DND-41 (cell line): ENCODE results near the gene TCF7L2.
"Not testable (repeated sequence)": the region's sequence is repeated elsewhere in the genome, so short reads cannot be mapped to it uniquely, and the experiment has no call there.

Experiments
- ATAC-seq: fragments of 200-7000 bp; cut with Tn5 transposase; 3 replicates; pipeline ENCODE4 v1.9.1; 2021; ENCODE audit warnings: low read depth; ENCODE audit not compliant: insufficient read depth
- DNase-seq: peaks from one replicate; pipeline ENCODE4 v3.0.0-alpha.2; 2020
- H2AFZ ChIP-seq: 2 replicates; pipeline ENCODE4 v1.6.0; 2012; ENCODE audit warnings: low read depth, low read length
- H3K27ac ChIP-seq: 2 replicates; pipeline ENCODE4 v1.5.1; 2012; ENCODE audit warnings: low read length, inconsistent platforms
- H3K27me3 ChIP-seq: fragments of 200-600 bp; sonication (generic); 2 replicates; pipeline ENCODE4 v1.6.0; 2012; ENCODE audit warnings: low read length, mild to moderate bottlenecking, inconsistent platforms; ENCODE audit not compliant: insufficient read depth, poor library complexity
- H3K36me3 ChIP-seq: 2 replicates; pipeline ENCODE4 v1.5.1; 2012; ENCODE audit warnings: low read length, inconsistent platforms; ENCODE audit not compliant: insufficient read depth
- H3K4me1 ChIP-seq: 2 replicates; pipeline ENCODE4 v1.5.1; 2012; ENCODE audit warnings: mild to moderate bottlenecking, low read length; ENCODE audit not compliant: insufficient read depth
- H3K4me2 ChIP-seq: 2 replicates; pipeline ENCODE4 v1.6.0; 2012; ENCODE audit warnings: mild to moderate bottlenecking, moderate library complexity, low read length, inconsistent platforms; ENCODE audit not compliant: insufficient read depth
- H3K4me3 ChIP-seq, 2 experiments: fragments of 200-600 bp in 1 of 2; shearing (Covaris generic) in 1 of 2; 2 replicates each; pipeline ENCODE4 v1.5.1; 2012 to 2016; ENCODE audit warnings: inconsistent platforms in 2 of 2, low read length in 2 of 2, mild to moderate bottlenecking in 2 of 2, low read depth in 1 of 2, moderate library complexity in 1 of 2
- H3K79me2 ChIP-seq: 2 replicates; pipeline ENCODE4 v1.6.0; 2012; ENCODE audit warnings: low read length, inconsistent platforms; ENCODE audit not compliant: insufficient read depth
- H3K9ac ChIP-seq: 2 replicates; pipeline ENCODE4 v1.6.0; 2012; ENCODE audit warnings: low read depth, mild to moderate bottlenecking, inconsistent platforms, low read length, moderate library complexity
- H3K9me3 ChIP-seq: 2 replicates; pipeline ENCODE4 v1.5.1; 2012; ENCODE audit warnings: low read length, moderate library complexity, mild to moderate bottlenecking, inconsistent platforms; ENCODE audit not compliant: insufficient read depth, severe bottlenecking
- H4K20me1 ChIP-seq: 2 replicates; pipeline ENCODE4 v1.6.0; 2012; ENCODE audit warnings: low read length; ENCODE audit not compliant: insufficient read depth
- CTCF ChIP-seq: IDR thresholded peaks from 2 replicates; pipeline ENCODE4 v1.5.1; 2012; ENCODE audit warnings: borderline replicate concordance, low read length, moderate library complexity, mild to moderate bottlenecking; ENCODE audit not compliant: poor library complexity, severe bottlenecking; ENCODE audit errors: extremely low read depth
- EZH2 ChIP-seq: IDR thresholded peaks from 3 replicates; pipeline ENCODE4 v1.6.1; 2012; ENCODE audit warnings: borderline replicate concordance, low read depth, mild to moderate bottlenecking, moderate library complexity, low read length, inconsistent platforms; ENCODE audit not compliant: severe bottlenecking

TCF7L2 gene

GRCh38 chr10:113063043-113063967 is 113.3 kb downstream of the TCF7L2 start:
- Histone ChIP-seq H3K4me2 (no peak overlapping the region), H3K9ac (no peak overlapping the region), H3K27ac (no peak overlapping the region), H4K20me1 (peaks cover 31% of the 10 kb centered on the region), H3K4me3 (no peak overlapping the region), H3K27me3 (no peaks in the 10 kb centered on the region), H3K36me3 (peaks cover 4% of the 10 kb centered on the region), H3K9me3 (no peaks in the 10 kb centered on the region), H3K79me2 (peaks cover 48% of the 10 kb centered on the region), H2AFZ (no peak overlapping the region), H3K4me1 (peaks cover 6% of the 10 kb centered on the region; the same call in 1 of the 2 replicates)
- no peak for TF ChIP-seq CTCF
- no peak for TF ChIP-seq EZH2
- DNase-seq = no peak
- no peak for ATAC-seq

DNA sequence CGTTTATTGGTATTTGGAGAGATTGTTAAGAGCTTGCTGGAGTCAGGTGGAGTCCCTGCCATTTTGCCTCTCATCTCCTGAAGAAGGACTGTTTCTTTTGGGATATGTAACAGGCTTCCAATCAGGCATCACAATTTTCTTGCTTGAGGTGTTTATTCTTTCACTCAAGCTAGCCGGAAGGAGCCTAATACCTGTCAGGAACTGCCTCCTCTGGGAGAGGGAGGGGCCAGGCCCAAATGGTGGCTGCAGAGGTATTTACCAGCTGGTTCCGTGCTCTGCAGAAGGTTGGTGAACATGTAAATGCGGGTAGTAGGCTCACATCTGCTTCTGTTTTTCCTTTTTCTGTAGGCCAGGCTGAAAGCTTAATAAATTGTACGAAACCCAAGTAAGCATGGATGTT is 114.0 kb downstream of the TCF7L2 start:
- H3K27me3 ChIP-seq = no peaks in the 10 kb centered on the region
- H3K4me3 ChIP-seq = no peak overlapping the region
- peaks cover 32% of the 10 kb centered on the region for H4K20me1 ChIP-seq
- H3K4me2 ChIP-seq = no peak overlapping the region
- no peaks in the 10 kb centered on the region for H3K9me3 ChIP-seq
- no peak overlapping the region for H3K27ac ChIP-seq
- peaks cover 54% of the 10 kb centered on the region for H3K79me2 ChIP-seq
- TF ChIP-seq EZH2 = no peak
- TF ChIP-seq CTCF = no peak
- peaks cover 6% of the 10 kb centered on the region; the same call in 1 of the 2 replicates for H3K4me1 ChIP-seq
- DNase-seq (no peak), ATAC-seq (no peak)
- H3K9ac ChIP-seq = no peak overlapping the region
- no peak overlapping the region for H2AFZ ChIP-seq
- peaks cover 11% of the 10 kb centered on the region for H3K36me3 ChIP-seq

DNA sequence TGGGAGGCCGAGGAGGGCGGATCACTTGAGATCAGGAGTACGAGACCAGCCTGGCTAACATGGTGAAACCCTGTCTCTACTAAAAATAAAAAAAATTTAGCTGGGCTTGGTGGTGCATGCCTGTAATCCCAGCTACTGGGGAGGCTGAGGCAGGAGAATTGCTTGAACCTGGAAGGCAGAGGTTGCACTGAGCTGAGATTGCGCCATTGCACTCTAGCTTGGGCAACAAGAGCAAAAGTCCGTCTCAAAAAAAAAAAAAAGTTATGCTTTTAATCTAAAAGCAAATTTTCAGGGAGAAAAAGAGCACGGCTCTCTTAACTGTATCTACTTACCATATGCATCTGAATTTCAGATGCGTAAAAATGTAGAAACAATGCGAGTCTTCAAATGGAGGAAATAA is 116.1 kb downstream of the TCF7L2 start:
- H3K4me2 ChIP-seq, H2AFZ ChIP-seq, H3K27ac ChIP-seq, H3K27me3 ChIP-seq, H3K4me3 ChIP-seq, H3K9ac ChIP-seq, H3K4me1 ChIP-seq, H3K9me3 ChIP-seq, ATAC-seq, DNase-seq: not testable (repeated sequence)
- Histone ChIP-seq H3K36me3 (peaks cover 18% of the 10 kb centered on the region), H4K20me1 (peaks cover 28% of the 10 kb centered on the region), H3K79me2 (peaks cover 39% of the 10 kb centered on the region)

- DNase-seq = no peak
- Histone ChIP-seq H3K36me3 (peaks cover 18% of the 10 kb centered on the region), H3K27ac (no peak overlapping the region), H3K4me2 (no peak overlapping the region), H3K79me2 (peaks cover 40% of the 10 kb centered on the region), H3K9me3 (no peaks in the 10 kb centered on the region), H3K27me3 (no peaks in the 10 kb centered on the region), H4K20me1 (peaks cover 33% of the 10 kb centered on the region), H3K9ac (no peak overlapping the region), H3K4me3 (no peak overlapping the region), H3K4me1 (no peaks in the 10 kb centered on the region), H2AFZ (no peak overlapping the region)
- TF ChIP-seq CTCF = no peak
- no peak for TF ChIP-seq EZH2
- no peak for ATAC-seq
These were observed 116.7 kb downstream of the TCF7L2 start for GRCh38 chr10:113066561-113067312.
